ENCODE measurements around the gene TESK1.
"Not testable (repeated sequence)": the region's sequence is repeated elsewhere in the genome, so short reads cannot be mapped to it uniquely, and the experiment has no call there.

The TESK1 gene

GRCh38 chr9:35639631-35640030, 34.6 kb downstream of the TESK1 start:
- H2AFZ ChIP-seq (ENCODE audit: low read depth) = no peak overlapping the region
- H3K79me2 ChIP-seq (ENCODE audit: insufficient read depth, low read depth) = no peaks in the 10 kb centered on the region
- no peaks in the 10 kb centered on the region for H3K4me1 ChIP-seq (ENCODE audit: low read depth, poor library complexity, severe bottlenecking)
- no peaks in the 10 kb centered on the region for H4K20me1 ChIP-seq (ENCODE audit: insufficient read depth)
- no peaks in the 10 kb centered on the region for H3K36me3 ChIP-seq (ENCODE audit: insufficient read depth)
- TF ChIP-seq CTCF (conservative IDR thresholded peaks at IDR 0.05; ENCODE audit: low read depth, low read length) = no peak
- H3K4me3 ChIP-seq (IDR thresholded peaks at IDR 0.05; ENCODE audit: insufficient read depth, low read depth, low read length) = no peak overlapping the region
- H3K27me3 ChIP-seq (ENCODE audit: insufficient read depth, low read depth) = no peaks in the 10 kb centered on the region
- H3K9ac ChIP-seq = no peak overlapping the region
- no peak overlapping the region for H3K27ac ChIP-seq
- H3K4me2 ChIP-seq = peak overlapping the region; percentile 30

GRCh38 chr9:35640431-35640830, 35.4 kb downstream of the TESK1 start:
- H4K20me1 ChIP-seq (ENCODE audit: insufficient read depth); H3K36me3 ChIP-seq (ENCODE audit: insufficient read depth); H3K9ac ChIP-seq; H3K27me3 ChIP-seq (ENCODE audit: insufficient read depth, low read depth); H3K79me2 ChIP-seq (ENCODE audit: insufficient read depth, low read depth); H3K4me1 ChIP-seq (ENCODE audit: low read depth, poor library complexity, severe bottlenecking); H3K4me2 ChIP-seq; H3K4me3 ChIP-seq (IDR thresholded peaks at IDR 0.05; ENCODE audit: insufficient read depth, low read depth, low read length); H2AFZ ChIP-seq (ENCODE audit: low read depth); H3K27ac ChIP-seq: not testable (repeated sequence)

- not testable (repeated sequence) for H3K79me2 ChIP-seq (ENCODE audit: insufficient read depth, low read depth); H3K4me2 ChIP-seq; H3K4me3 ChIP-seq (IDR thresholded peaks at IDR 0.05; ENCODE audit: insufficient read depth, low read depth, low read length); H2AFZ ChIP-seq (ENCODE audit: low read depth); H3K27me3 ChIP-seq (ENCODE audit: insufficient read depth, low read depth); H3K9ac ChIP-seq; H3K4me1 ChIP-seq (ENCODE audit: low read depth, poor library complexity, severe bottlenecking); H3K36me3 ChIP-seq (ENCODE audit: insufficient read depth); H3K27ac ChIP-seq; H4K20me1 ChIP-seq (ENCODE audit: insufficient read depth)
These were observed 36.4 kb downstream of the TESK1 start for GRCh38 chr9:35641478-35641877.

GRCh38 chr9:35643046-35643445, 38.0 kb downstream of the TESK1 start:
- H2AFZ ChIP-seq (ENCODE audit: low read depth) = no peak overlapping the region
- no peak overlapping the region for H3K27ac ChIP-seq
- no peak overlapping the region for H3K4me2 ChIP-seq
- no peaks in the 10 kb centered on the region for H3K36me3 ChIP-seq (ENCODE audit: insufficient read depth)
- no peak for TF ChIP-seq CTCF (conservative IDR thresholded peaks at IDR 0.05; ENCODE audit: low read depth, low read length)
- H3K4me3 ChIP-seq (IDR thresholded peaks at IDR 0.05; ENCODE audit: insufficient read depth, low read depth, low read length) = no peak overlapping the region
- H3K79me2 ChIP-seq (ENCODE audit: insufficient read depth, low read depth) = no peaks in the 10 kb centered on the region
- peaks cover 17% of the 10 kb centered on the region for H3K4me1 ChIP-seq (ENCODE audit: low read depth, poor library complexity, severe bottlenecking)
- H3K27me3 ChIP-seq (ENCODE audit: insufficient read depth, low read depth) = no peaks in the 10 kb centered on the region
- H3K9ac ChIP-seq = no peak overlapping the region
- H4K20me1 ChIP-seq (ENCODE audit: insufficient read depth) = no peaks in the 10 kb centered on the region

- H3K27ac ChIP-seq; H3K4me3 ChIP-seq (IDR thresholded peaks at IDR 0.05; ENCODE audit: insufficient read depth, low read depth, low read length); H3K9ac ChIP-seq; H3K79me2 ChIP-seq (ENCODE audit: insufficient read depth, low read depth); H4K20me1 ChIP-seq (ENCODE audit: insufficient read depth); H3K27me3 ChIP-seq (ENCODE audit: insufficient read depth, low read depth); H3K36me3 ChIP-seq (ENCODE audit: insufficient read depth): not testable (repeated sequence)
- H2AFZ ChIP-seq (ENCODE audit: low read depth) = peak overlapping the region; percentile 97; the same call in 1 of the 2 replicates
- peak overlapping the region; percentile 97 for H3K4me2 ChIP-seq
- peaks cover 17% of the 10 kb centered on the region for H3K4me1 ChIP-seq (ENCODE audit: low read depth, poor library complexity, severe bottlenecking)
These were observed 40.7 kb downstream of the TESK1 start for GRCh38 chr9:35645736-35646135.

GRCh38 chr9:35646153-35646532, 41.1 kb downstream of the TESK1 start:
- peak overlapping the region; percentile 97 for H2AFZ ChIP-seq (ENCODE audit: low read depth)
- peak overlapping the region; percentile 60 for H3K9ac ChIP-seq
- no peaks in the 10 kb centered on the region for H4K20me1 ChIP-seq (ENCODE audit: insufficient read depth)
- no peaks in the 10 kb centered on the region for H3K36me3 ChIP-seq (ENCODE audit: insufficient read depth)
- no peak for TF ChIP-seq CTCF (conservative IDR thresholded peaks at IDR 0.05; ENCODE audit: low read depth, low read length)
- H3K27me3 ChIP-seq (ENCODE audit: insufficient read depth, low read depth) = no peaks in the 10 kb centered on the region
- no peaks in the 10 kb centered on the region for H3K79me2 ChIP-seq (ENCODE audit: insufficient read depth, low read depth)
- H3K27ac ChIP-seq = no peak overlapping the region; the same call in 1 of the 2 replicates
- no peak overlapping the region for H3K4me3 ChIP-seq (IDR thresholded peaks at IDR 0.05; ENCODE audit: insufficient read depth, low read depth, low read length)
- peak overlapping the region; percentile 97 for H3K4me2 ChIP-seq
- H3K4me1 ChIP-seq (ENCODE audit: low read depth, poor library complexity, severe bottlenecking) = peaks cover 17% of the 10 kb centered on the region
